Measurements from ENCODE around the gene SLC22A25. TPM values are rescaled to one million over a fixed set of nuclear protein-coding genes. Genes with fewer than 3 reads are reported as not detected.

SLC22A25 gene
- total and polyA plus RNA-seq, 2 experiments from 2014 or later: 1.5 to 3.9 TPM

DNA sequence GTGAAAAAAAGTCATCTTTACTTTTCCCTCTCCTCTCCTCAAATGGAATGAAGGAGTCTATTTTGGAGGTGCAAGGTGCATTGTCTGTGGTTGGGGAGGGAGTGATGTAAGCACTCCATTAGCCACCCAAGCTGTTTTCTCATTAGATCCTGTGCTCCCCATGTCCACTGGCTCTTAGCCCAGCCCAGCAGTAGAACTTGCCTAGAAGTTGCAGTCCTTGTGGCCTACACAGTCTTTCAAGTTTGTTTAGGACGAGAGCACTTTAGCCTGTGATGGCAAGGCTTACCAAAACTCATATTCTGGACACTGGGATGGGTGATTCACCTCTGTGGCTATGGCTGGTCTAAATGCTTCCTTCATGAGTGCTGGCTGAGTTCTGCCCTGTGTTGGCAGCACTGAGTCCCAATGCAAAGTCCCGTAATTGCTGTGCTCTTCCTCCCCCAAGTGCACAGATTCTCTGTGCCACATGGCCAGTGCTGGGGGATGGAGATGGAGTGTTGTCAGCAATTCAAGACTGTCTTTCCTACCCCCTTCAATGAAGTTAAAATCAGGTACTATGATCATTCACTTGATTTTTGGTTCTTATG is 15.8 kb downstream of the SLC22A25 start:
- Histone ChIP-seq H3K4me3 (no peak overlapping the region), H3K27ac (no peak overlapping the region), H3K9me3 (ENCODE audit: low read depth) (no peaks in the 10 kb centered on the region), H3K79me2 (no peaks in the 10 kb centered on the region), H2AFZ (no peak overlapping the region), H4K20me1 (ENCODE audit: insufficient read depth, poor library complexity, severe bottlenecking) (no peaks in the 10 kb centered on the region), H3K36me3 (replicated peaks; ENCODE audit: insufficient read depth, low read depth) (no peaks in the 10 kb centered on the region), H3K4me2 (no peak overlapping the region), H3K4me1 (ENCODE audit: insufficient read depth) (peaks cover 12% of the 10 kb centered on the region), H3K27me3 (no peaks in the 10 kb centered on the region), H3K9me2 (replicated peaks; ENCODE audit: insufficient read depth) (no peaks in the 10 kb centered on the region)
- no peak for DNase-seq (ENCODE audit: low spot score)
- TF ChIP-seq, protein P1, sequence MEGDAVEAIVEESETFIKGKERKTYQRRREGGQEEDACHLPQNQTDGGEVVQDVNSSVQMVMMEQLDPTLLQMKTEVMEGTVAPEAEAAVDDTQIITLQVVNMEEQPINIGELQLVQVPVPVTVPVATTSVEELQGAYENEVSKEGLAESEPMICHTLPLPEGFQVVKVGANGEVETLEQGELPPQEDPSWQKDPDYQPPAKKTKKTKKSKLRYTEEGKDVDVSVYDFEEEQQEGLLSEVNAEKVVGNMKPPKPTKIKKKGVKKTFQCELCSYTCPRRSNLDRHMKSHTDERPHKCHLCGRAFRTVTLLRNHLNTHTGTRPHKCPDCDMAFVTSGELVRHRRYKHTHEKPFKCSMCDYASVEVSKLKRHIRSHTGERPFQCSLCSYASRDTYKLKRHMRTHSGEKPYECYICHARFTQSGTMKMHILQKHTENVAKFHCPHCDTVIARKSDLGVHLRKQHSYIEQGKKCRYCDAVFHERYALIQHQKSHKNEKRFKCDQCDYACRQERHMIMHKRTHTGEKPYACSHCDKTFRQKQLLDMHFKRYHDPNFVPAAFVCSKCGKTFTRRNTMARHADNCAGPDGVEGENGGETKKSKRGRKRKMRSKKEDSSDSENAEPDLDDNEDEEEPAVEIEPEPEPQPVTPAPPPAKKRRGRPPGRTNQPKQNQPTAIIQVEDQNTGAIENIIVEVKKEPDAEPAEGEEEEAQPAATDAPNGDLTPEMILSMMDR (IDR thresholded peaks at IDR 0.05; ENCODE audit: poor library complexity): no peak
- no peak for TF ChIP-seq EZH2 (IDR thresholded peaks at IDR 0.05; ENCODE audit: borderline replicate concordance)
- no peak for TF ChIP-seq EZH2phosphoT487 (IDR thresholded peaks at IDR 0.05; ENCODE audit: low read depth, severe bottlenecking, unreplicated experiment)
- WGBS (ENCODE audit: low lambda C conversion rate, missing lambda C conversion rate): 81% methylated on average over 2 of the region's 2 CpGs

DNA sequence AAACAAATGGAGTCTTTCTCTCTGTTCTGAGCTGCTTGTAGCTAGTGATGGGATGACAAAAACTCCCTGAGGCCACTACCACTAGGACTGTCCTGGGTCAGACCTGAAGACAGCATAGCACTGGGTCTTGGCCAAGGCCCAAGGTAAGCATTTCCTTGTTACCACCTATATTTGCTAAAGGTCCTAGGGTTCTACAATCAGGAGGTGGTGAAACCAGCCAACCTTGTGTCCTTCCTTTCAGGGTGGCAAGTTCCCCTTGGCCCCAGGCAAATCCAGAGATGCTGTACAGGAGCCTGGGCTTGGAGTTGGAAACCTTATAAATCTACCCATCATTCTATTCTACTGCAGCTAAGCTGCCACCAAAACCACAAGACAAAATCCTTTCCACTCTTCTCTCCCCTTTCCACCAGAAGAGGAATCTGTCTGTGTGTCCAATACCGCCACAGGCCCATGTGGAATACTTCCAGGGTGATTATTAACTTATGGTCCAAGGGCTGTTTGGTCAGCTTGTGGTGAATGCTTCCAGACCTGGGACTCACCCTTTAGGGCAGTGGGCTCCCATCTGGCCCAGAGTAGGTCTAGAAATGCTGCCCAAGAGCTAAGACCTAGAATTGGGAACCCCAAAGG is 16.8 kb downstream of the SLC22A25 start:
- peaks cover 12% of the 10 kb centered on the region for H3K4me1 ChIP-seq (ENCODE audit: insufficient read depth)
- no peak for DNase-seq (ENCODE audit: low spot score)
- H3K27ac ChIP-seq: no peak overlapping the region
- no peaks in the 10 kb centered on the region for H3K79me2 ChIP-seq
- no peaks in the 10 kb centered on the region for H4K20me1 ChIP-seq (ENCODE audit: insufficient read depth, poor library complexity, severe bottlenecking)
- H3K9me2 ChIP-seq (replicated peaks; ENCODE audit: insufficient read depth): no peaks in the 10 kb centered on the region
- H3K4me3 ChIP-seq: no peak overlapping the region
- no peak overlapping the region for H3K4me2 ChIP-seq
- TF ChIP-seq EZH2phosphoT487 (IDR thresholded peaks at IDR 0.05; ENCODE audit: low read depth, severe bottlenecking, unreplicated experiment): no peak
- TF ChIP-seq, protein P1 (IDR thresholded peaks at IDR 0.05; ENCODE audit: poor library complexity): no peak
- TF ChIP-seq EZH2 (IDR thresholded peaks at IDR 0.05; ENCODE audit: borderline replicate concordance): no peak
- H3K9me3 ChIP-seq (ENCODE audit: low read depth): no peaks in the 10 kb centered on the region
- no peak overlapping the region for H2AFZ ChIP-seq
- H3K36me3 ChIP-seq (replicated peaks; ENCODE audit: insufficient read depth, low read depth): no peaks in the 10 kb centered on the region
- H3K27me3 ChIP-seq: no peaks in the 10 kb centered on the region
- 89% methylated on average over 1 of the region's 1 CpG for WGBS (ENCODE audit: low lambda C conversion rate, missing lambda C conversion rate)

DNA sequence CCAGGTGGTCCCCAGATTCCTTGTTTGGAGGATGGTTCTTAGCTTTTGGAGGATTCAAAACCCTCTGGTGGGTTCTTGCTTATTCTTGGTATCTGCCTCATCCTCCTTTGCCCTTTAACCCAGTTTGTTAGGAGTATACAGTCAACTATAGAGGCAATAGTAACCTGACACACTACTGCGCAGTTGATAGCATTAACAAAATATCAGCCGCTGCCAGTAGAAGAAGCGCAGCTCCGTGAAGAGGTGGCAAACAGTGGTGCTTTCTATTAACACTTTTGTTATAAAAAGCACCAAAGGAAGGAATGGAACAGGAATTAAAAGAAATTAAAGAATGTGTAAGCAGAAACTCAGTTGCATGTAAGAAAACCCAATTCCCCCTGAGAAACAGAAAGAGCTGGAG is 29.3 kb downstream of the SLC22A25 start:
- WGBS (ENCODE audit: low lambda C conversion rate, missing lambda C conversion rate): 71% methylated on average over 4 of the region's 4 CpGs
- no peaks in the 10 kb centered on the region for H3K9me2 ChIP-seq (replicated peaks; ENCODE audit: insufficient read depth)
- no peaks in the 10 kb centered on the region for H3K27me3 ChIP-seq
- H3K79me2 ChIP-seq: no peaks in the 10 kb centered on the region
- peak overlapping the region; percentile 7 for H3K4me2 ChIP-seq
- no peaks in the 10 kb centered on the region for H3K9me3 ChIP-seq (ENCODE audit: low read depth)
- no peak overlapping the region for H2AFZ ChIP-seq
- H3K4me1 ChIP-seq (ENCODE audit: insufficient read depth): peaks cover 3% of the 10 kb centered on the region
- no peaks in the 10 kb centered on the region for H3K36me3 ChIP-seq (replicated peaks; ENCODE audit: insufficient read depth, low read depth)
- no peak overlapping the region for H3K4me3 ChIP-seq
- H3K27ac ChIP-seq: peak overlapping the region; percentile 48
- DNase-seq (ENCODE audit: low spot score): no peak
- no peaks in the 10 kb centered on the region for H4K20me1 ChIP-seq (ENCODE audit: insufficient read depth, poor library complexity, severe bottlenecking)
- TF ChIP-seq EZH2 (IDR thresholded peaks at IDR 0.05; ENCODE audit: borderline replicate concordance): no peak
- no peak for TF ChIP-seq EZH2phosphoT487 (IDR thresholded peaks at IDR 0.05; ENCODE audit: low read depth, severe bottlenecking, unreplicated experiment)
- TF ChIP-seq, protein P1 (IDR thresholded peaks at IDR 0.05; ENCODE audit: poor library complexity): no peak
